K562 (cell line): ENCODE data around the gene DGCR2. TPM values are rescaled to one million over a fixed set of nuclear protein-coding genes. Genes with fewer than 3 reads are reported as not detected.

ENCODE experiments used
- NR2C2 ChIP-seq, 2 experiments: fragments of 200-800 bp in 1 of 2; sonication (Bioruptor generic) in 1 of 2; sonication (generic) in 1 of 2; formaldehyde crosslinking in 1 of 2; IDR thresholded peaks; 2 replicates each; pipeline versions ENCODE4 v1.6.1 to v1.8.0; 2016 to 2022; ENCODE audit warnings: mild to moderate bottlenecking in 1 of 2, missing compliant biosample characterization in 1 of 2, missing genetic modification characterization in 1 of 2, missing genetic modification reagents in 1 of 2
- TFAP4 ChIP-seq: sonication (generic); formaldehyde crosslinking; IDR thresholded peaks from 2 replicates; pipeline ENCODE4 v1.8.0; 2022; ENCODE audit warnings: missing genetic modification reagents, mild to moderate bottlenecking, moderate library complexity, borderline replicate concordance
- YBX1 ChIP-seq: fragments of 450-650 bp; IDR thresholded peaks from 2 replicates; pipeline ENCODE4 v1.7.1; 2016; ENCODE audit warnings: mild to moderate bottlenecking
- ZBTB12 ChIP-seq: fragments of 250-450 bp; sonication (Bioruptor Pico); IDR thresholded peaks from 2 replicates; pipeline ENCODE4 v1.4.0; 2020
- polyA plus RNA-seq, 8 experiments: library from polyadenylated mRNA; depleted of rRNA in 4 of 8; stranded (reverse) in 5 of 8; unstranded in 3 of 8; fragments of >200 nt; fragmentation: Nextera tagmentation in 2 of 8; fragmentation: Illumina TruSeq in 1 of 8; extraction: Ambion mirVana in 2 of 8; extraction: Trizol in 1 of 8; gene quantifications; 2 replicates each; pipeline versions ENCODE4 v1.2.1 to v1.2.3, GENCODE V29; 2011 to 2014; ENCODE audit warnings: inconsistent platforms in 1 of 8, missing spikeins in 1 of 8
- total RNA-seq, 7 experiments: library from RNA; depleted of rRNA in 6 of 7; stranded (reverse); fragments of >200 nt in 6 of 7; fragmentation: Illumina TruSeq in 2 of 7; extraction: Trizol in 2 of 7; gene quantifications; 2 replicates each; pipeline versions ENCODE4 v1.2.1 to v1.2.3, GENCODE V29; 2011 to 2021; ENCODE audit warnings: low replicate concordance in 1 of 7

Gene DGCR2
- total and polyA plus RNA-seq, 9 of the 15 experiments (the other 6 are each of a cell fraction or from before 2014, with no cell fraction given): 0.69 to 101 (median 56.4) TPM

DNA sequence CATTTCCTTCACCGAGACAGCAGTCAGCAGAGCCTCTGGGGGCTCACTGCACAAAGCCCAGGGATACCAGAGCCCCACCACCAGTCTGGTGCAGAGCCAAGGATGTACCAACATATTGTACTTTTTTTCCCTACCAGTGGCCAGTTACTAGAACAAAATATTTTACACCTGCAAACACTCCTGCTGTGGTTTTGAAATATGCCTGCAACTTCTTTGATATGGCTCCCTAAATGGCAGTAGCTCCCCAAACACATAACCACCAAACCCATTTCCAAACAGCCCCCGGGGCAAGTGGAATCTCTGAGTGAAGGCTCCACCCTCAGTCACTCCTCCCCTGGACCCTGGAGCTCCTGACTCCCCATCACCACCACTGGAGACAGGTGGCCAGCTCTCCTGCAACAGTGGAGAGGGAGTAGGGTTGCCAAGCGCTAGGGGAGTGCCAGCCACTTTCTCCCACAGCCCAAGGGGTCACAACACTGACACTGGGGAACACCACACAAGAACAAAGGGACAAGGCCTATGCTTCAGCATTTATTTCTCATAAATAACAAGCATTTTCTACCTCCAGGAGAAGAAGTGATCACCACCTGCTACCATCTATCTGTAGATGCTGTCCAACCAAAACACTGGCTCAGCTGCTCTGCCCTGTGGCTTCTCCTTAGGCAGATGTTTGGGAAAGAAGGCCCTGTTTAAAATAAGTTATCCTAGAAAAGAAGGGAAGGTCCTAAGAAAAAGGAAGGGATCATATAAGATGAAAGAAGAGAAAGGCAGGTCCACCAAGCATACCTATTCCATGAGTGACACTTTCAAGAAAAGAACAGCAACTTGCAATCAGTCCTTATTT, 15.1 kb downstream of the DGCR2 start (continued):
- TF ChIP-seq YBX1 (no peak), NR2C2 (CRISPR knock-in tag; IDR thresholded peaks at IDR 0.05) (no peak), NR2C2 (tag; IDR thresholded peaks at IDR 0.05) (no peak), TFAP4 (CRISPR knock-in tag) (no peak), ZBTB12 (CRISPR knock-in tag) (no peak)
